ENCODE measurements around the gene SPCS3.

Gene SPCS3

GRCh38 chr4:176350671-176351070, 30.9 kb downstream of the SPCS3 start:
- DNase-seq: no peak

- no peak for DNase-seq
Measured at GRCh38 chr4:176354884-176355283, 35.1 kb downstream of the SPCS3 start.

- no peak for DNase-seq
Measured at GRCh38 chr4:176357359-176358082, 37.8 kb downstream of the SPCS3 start.

GRCh38 chr4:176358083-176358469, 38.3 kb downstream of the SPCS3 start:
- DNase-seq: no peak

- no peak for DNase-seq
Measured at GRCh38 chr4:176359590-176359989, 39.8 kb downstream of the SPCS3 start.

- no peak for DNase-seq
Measured at GRCh38 chr4:176360446-176360845, 40.7 kb downstream of the SPCS3 start.

- no peak for DNase-seq
Measured at GRCh38 chr4:176363072-176363471, 43.3 kb downstream of the SPCS3 start.

GRCh38 chr4:176367771-176368465, 48.2 kb downstream of the SPCS3 start:
- no peak for DNase-seq

- DNase-seq: no peak
Measured at GRCh38 chr4:176376032-176376614, 56.4 kb downstream of the SPCS3 start.

GRCh38 chr4:176377780-176378179, 58.0 kb downstream of the SPCS3 start:
- DNase-seq: no peak

- no peak for DNase-seq
Measured at GRCh38 chr4:176380352-176381157, 60.8 kb downstream of the SPCS3 start.
